Raji (cell line): ENCODE measurements around the gene CNR1.

Experiments
- POLR2A ChIP-seq: IDR thresholded peaks from 2 replicates; pipeline ENCODE4 v1.6.1; 2011; ENCODE audit warnings: low read depth, low read length, control low read depth; ENCODE audit not compliant: insufficient read depth

Gene CNR1

DNA sequence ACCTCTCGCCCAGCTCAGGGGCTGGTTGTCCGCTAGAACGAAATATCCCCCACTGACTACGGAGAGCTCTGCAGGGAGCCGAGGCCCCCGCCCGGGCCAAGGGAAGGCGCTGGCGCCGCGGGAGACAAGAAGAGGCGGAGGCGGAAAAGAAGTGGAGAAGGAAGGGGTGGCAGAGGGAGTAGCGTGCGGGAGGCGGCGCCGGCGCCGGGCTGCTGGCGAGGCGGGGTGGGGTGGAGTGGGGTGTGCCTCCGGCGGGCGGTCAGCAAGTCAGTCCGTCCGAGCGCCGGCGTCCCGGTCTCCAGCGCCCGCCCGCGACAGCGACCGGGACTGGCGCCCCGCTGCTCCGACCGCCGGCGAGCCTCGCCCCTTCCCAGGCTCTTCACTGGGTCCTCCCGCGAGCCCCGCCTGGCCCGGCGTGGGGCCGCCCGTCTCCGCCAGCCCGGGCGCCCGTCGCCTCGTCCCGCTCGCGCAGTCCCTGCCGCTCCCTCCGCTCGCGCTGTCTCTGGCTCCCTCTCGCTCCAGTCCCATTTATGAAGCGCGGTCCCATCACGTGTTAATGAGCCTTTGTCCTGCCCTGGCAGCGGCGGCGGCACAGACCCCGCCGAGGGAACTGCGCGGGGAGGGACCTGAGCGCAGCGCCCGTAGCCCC lies at the start of gene CNR1:
Gene CNR1, minus strand, starts transcription at position 504 of the 649 bp plus-strand sequence. CDS start 21,073 bp downstream, outside the sequence.
- TF ChIP-seq POLR2A: no peak

DNA sequence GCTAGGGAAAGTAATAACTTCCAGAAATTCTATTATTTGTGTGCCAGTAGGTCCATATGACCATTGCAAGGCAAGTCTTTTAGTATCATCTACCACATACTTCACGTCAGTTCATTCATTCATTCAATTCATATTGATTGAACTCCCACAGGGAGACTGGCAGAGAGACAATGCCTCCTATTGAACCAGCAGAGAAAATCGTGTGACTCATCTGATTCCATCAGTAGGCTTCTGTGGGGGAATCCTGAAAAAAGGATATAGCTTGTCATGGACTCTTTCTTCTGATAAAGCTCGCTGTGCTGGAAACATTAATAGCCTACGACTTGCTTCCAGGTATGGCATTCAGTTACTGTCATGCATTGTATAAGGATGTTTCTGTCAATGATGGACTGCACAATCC lies 45.3 kb upstream of the CNR1 start:
- no peak for TF ChIP-seq POLR2A

DNA sequence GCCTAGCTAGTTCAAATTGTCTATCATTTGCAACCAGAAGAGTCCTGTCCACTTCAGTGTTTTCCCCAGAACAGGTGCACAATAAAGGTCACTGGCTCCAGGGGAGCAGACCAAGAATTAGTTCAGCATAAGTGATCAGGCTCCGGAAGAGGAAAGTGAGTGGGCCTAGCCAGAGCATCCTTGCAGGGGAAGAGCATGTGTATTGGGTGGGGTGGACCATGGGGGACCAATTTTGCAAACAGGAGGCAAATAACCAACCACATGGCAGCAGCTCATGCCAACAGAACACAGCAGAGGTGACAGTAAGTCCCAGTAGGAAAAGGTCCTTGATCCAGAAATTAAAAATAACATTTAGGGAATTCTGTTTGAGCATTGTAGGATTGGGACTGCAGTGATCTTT lies 43.2 kb upstream of the CNR1 start:
- TF ChIP-seq POLR2A: no peak

DNA sequence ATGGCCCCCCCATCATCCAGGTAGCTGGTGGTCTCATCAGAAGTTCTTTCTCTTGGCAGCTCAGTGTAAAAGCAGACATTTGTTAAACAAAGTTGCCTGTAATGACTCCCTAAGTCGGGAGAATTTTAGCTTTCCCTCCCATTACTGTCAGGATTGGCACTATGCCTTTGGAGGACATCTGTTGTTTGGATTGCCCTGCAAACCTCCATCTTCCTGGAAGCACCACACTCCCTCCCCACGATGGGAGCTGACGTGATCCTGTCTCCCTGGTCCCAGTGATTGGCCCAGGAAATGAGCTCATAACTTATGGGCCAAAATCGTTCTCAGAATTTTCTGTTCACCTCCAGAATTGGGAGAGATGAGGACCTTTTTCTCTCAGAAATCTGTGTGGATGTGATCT lies 42.6 kb upstream of the CNR1 start:
- no peak for TF ChIP-seq POLR2A

DNA sequence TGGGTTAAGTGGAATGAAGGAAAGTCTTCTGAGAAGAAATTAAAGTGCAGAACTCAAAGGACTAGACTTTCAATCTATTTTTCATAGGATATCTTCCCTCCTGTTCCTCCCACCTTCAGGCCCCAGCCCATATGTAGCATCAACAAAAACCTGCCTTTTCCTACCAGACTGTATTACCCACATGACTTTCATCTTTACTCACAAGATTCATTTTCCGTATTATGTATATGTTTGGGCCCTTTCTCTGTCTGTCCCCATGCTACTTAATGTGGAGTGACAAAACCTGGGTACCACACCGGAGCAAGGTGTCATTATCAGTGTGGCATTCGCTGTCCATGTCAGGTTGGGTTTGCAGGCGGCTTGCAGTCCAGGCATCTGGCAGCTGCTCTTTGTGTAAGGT lies 18.8 kb upstream of the CNR1 start:
- no peak for TF ChIP-seq POLR2A

DNA sequence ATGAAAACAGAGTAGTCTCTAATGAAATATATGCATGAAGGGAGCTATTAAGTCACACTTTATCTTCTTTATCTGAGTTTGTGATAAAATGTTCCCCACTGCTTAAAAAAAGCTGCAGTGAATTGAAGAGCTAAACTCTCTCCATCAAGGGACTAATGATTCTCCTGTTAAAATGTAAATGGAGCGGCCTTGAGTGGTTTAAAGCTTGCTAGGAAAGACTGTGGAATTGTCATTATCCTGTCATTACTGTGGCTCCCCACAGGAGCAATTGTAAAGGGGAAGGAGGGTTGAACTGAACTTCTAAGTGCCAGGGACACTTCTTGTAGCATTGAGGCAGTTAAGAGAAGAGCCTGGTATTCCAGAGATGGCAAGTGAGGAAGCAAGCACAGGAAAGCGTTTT lies 17.3 kb upstream of the CNR1 start:
- TF ChIP-seq POLR2A: no peak

DNA sequence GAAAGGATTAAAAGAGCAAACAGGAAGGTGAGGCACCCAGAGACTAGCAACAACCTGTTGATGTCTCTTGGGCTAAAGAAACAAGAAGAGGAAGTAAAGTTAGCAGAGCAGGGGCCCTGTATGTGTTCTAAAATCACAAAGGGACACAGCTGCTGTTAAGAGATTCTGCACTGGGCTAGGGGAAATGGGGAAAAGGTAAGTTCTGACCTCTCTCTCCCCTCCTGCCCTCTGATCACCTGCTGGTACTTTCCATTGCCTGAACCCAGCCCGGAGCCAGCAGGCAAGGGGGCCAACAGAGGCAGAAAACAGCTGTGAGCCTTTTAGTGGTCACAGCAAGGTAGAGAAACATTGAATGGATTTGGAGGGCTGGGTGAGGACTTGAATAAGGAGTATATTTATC lies 13.5 kb upstream of the CNR1 start:
- peak; percentile 43 for TF ChIP-seq POLR2A

DNA sequence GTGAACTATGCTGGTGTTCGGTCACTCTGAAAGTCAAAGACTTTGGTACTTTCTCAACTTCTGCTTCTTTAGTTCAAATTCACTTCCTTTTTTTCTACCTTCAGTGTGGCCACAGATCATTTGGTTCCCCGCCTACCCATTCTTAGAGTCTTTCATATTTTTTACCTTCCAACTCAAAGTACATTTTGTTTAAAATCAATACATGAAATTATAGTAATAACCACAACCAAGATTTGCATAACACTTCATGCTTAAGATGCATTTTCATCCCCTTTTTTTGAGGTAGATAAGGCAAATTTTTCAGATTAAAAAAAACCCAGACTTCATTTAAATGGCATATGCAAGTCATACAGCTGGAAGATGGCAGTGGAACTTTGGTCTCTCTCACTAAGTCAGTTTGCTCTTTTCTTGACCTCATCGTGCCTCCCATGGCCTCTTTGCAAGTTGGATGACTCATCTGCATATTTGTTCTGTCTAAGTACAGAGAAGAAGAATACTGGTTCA lies 11.9 kb upstream of the CNR1 start:
- TF ChIP-seq POLR2A: peak; percentile 40; the same call in 1 of the 2 replicates

DNA sequence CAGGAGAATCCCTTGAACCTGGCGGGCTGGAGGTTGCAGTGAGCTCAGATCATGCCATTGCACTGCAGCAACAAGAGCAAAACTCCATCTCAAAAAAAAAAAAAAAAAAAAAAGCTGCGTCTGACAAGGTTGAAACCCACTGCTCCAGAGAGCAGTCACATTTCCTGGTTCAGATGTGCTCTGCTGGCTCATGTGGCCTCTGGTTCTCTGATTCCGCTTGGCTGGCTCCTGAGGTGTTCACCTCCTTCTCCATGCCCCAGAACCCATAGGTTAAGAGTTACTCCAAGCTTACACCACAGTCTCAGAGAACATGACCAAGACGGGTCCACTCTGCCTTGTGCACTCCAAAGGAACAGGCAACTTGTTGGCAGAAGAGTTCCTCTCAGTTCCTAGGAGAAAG lies 8.8 kb upstream of the CNR1 start:
- no peak for TF ChIP-seq POLR2A

DNA sequence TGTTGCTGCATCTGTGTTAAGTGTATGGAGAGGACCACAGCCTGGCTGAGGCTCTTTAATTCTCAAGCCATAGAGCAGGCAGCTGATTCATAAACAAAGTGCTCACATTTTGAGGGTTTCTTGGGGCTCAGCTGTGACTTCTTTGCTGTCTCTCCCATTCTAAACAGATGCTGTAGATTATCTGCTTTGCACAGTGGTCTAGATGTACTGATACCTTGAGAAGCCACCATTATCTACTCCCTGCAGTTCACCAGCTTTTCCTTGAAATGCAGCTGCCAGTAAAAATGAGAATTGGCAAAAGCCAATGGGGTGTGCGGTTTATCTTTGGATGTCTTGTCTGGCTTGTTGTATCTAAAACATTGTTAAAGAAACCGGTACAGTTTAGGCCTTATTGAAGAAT lies 5.2 kb upstream of the CNR1 start:
- TF ChIP-seq POLR2A: no peak

DNA sequence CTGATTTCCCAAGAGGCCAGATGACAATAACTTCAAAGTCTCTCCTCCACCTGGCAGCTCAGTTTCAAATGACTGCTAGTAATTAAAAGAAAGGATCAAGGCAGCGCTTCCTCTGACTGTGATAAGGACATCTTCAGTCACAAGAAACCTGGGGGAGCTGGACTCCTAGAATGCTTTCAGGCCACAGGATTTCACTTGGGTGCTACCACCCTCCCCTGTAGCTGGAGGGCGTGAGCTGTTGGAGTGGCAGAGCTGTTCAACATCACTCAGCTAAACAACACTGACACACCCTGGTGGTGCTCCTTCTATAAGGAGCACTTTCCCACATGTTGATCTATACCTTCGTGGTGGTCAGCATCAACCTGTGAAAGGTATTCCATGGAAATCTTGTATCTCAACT lies 2.2 kb upstream of the CNR1 start:
- TF ChIP-seq POLR2A: no peak

DNA sequence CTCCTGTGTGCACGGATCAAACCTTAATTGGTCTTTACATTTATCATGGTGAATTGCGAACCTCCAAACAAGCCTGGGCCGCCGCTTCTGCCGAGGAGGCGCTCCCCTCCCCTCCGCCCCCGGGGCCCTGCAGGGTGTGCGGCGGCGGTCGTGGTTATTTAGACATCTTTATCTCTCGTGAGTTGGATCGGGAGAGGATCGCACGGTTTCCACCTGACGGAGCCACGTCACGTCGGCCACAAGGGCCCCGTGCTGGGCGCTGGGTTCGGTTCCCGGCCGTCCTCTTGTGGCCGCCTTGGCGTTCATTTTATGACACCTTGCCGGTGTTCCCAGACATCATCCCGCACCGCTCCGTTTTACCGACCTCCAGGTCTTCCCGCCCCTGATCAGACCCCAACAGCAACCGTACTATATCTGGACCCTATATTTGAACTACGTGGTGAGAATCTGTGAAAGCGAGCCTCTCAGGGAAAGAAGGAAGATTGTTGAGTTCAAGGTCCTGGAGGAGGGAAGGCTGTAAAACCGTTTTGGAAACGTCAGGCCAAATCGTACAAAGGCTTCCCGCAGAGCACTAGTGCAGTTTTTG lies 1.3 kb upstream of the CNR1 start:
- TF ChIP-seq POLR2A: no peak

DNA sequence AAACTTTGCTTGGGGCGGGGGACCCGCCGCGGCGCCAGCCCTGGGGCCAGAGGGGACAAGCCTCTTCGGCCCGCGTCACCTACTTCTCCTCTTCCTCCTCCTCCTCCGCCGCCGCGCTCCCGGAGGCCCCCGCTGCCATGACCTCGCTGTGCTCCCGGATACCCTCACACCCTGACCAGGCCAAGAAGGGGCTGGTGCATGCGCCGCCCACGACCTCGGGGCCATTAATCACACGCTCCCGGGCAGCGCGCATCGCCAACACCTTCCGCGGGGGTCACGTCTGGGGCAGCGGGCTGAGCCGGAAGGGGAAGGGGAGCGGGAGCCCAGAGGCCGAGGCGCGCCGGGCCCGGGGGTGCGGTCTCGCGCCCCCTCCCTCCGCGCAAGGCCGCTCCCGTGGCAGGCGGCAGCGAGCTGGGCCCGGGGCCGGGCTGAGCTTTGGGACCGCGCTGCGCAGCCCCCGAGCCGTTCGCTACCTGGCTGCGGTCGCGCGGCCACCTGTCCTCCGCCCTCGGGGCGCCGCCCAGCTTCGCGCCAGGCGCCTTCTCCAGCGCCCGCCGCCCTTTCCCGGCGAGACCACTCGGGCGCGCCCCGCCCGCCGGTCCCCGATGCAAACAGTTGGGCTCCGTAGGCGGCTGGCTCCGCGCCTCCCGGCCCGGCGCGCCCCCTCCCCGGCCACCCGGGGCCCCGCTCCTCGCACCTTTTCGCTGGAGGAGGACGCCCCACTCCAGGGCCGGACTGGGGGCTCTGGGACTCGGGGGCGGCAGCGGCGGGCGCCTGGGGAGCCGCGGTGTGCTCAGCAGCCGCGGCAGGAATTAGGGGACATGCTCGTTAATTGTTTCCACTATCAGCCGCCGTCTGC lies 575 bp upstream of the CNR1 start:
- TF ChIP-seq POLR2A: no peak

DNA sequence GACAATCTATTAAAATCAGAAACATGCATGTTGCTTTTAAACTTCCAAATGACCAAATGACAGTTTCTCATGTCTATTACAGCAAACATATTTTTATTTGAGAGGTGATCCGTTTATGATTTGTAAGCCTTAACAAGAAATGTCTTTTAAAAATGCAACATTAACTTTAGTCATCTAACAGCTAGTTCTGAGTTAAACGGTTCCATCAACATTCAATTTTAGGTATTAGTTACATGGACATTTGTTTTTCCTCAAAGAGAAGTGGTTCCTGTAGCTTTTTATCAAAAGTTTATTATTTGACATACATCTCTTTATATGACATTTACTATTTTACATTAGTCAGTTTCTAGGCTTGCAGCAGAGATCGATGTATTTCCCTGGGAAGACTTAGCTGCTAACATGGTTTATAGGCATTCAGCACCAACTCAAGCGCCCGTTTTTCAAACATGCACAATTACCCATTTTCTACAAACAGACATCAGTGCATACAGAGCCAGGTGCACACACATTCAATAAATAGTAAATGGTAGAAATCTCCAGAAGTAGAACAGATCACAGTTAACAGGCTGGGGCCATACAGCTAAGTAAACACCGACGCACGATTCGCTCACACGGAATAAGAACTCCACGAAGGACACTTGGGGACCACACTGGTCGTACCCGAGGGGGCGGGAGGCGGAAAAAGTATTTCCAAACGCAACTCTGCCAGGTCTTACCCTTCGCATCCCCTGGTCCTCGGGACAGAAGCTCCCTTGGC lies 882 bp downstream of the CNR1 start:
- no peak for TF ChIP-seq POLR2A

DNA sequence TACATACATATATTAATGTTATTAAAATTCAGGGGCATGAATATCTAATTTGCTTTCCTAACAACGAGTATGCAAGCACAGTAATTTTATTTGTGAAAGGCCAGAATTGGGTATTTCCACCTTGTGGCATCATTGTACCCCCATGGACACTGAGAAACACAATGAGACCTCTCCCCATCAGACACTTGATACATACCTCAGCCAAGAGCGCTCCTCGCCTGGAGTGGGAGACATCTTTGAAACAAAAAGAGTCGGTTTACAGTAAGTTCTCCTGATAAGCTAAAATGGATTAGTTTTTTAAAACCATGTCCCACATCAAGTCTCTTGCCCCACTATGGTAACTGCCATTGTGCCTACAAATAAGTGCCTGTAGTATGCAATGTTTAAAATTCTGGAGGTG lies 2.1 kb downstream of the CNR1 start:
- TF ChIP-seq POLR2A: no peak
